Measurements from ENCODE around the gene ECHDC1. TPM values are rescaled to one million over a fixed set of nuclear protein-coding genes. Genes with fewer than 3 reads are reported as not detected.
"Not testable (repeated sequence)": the region's sequence is repeated elsewhere in the genome, so short reads cannot be mapped to it uniquely, and the experiment has no call there.

Gene ECHDC1
- polyA plus RNA-seq, 1 experiment = 60.7 TPM

GRCh38 chr6:127385668-127386430, 42.4 kb upstream of the ECHDC1 start:
- POLR2A ChIA-PET = no interaction called here
- Histone ChIP-seq H3K27me3 (ENCODE audit: control insufficient read depth, insufficient read depth, low read length) (no peaks in the 10 kb centered on the region), H3K27ac (ENCODE audit: low read depth, low read length) (no peak overlapping the region), H3K4me3 (ENCODE audit: low read depth, low read length) (no peak overlapping the region), H3K9me3 (ENCODE audit: control insufficient read depth, insufficient read depth, low read length) (no peaks in the 10 kb centered on the region)
- no peak for TF ChIP-seq CTCF (IDR thresholded peaks at IDR 0.05; ENCODE audit: low read depth, low read length)
- DNase-seq (ENCODE audit: low read depth, low spot score) = no peak
- CTCF ChIA-PET = interaction anchor here (1.5 kb wide), 1 partner anchor 35 kb away, joined by 5 read pairs; no protein-coding TSS in a partner anchor

GRCh38 chr6:127384848-127385247, 41.4 kb upstream of the ECHDC1 start:
- H3K4me3 ChIP-seq (ENCODE audit: low read depth, low read length); H3K27ac ChIP-seq (ENCODE audit: low read depth, low read length); DNase-seq (ENCODE audit: low read depth, low spot score); H3K27me3 ChIP-seq (ENCODE audit: control insufficient read depth, insufficient read depth, low read length); CTCF ChIA-PET; H3K9me3 ChIP-seq (ENCODE audit: control insufficient read depth, insufficient read depth, low read length): not testable (repeated sequence)
- POLR2A ChIA-PET = interaction anchor here (0.5 kb wide), 1 partner anchor 46 kb away, joined by 4 read pairs; no protein-coding TSS in a partner anchor

- DNase-seq (ENCODE audit: low read depth, low spot score) = no peak
- no peak for TF ChIP-seq CTCF (IDR thresholded peaks at IDR 0.05; ENCODE audit: low read depth, low read length)
- CTCF ChIA-PET = no interaction called here
- POLR2A ChIA-PET = no interaction called here
- no peak overlapping the region for H3K4me3 ChIP-seq (ENCODE audit: low read depth, low read length)
- H3K27me3 ChIP-seq (ENCODE audit: control insufficient read depth, insufficient read depth, low read length) = no peaks in the 10 kb centered on the region
- H3K9me3 ChIP-seq (ENCODE audit: control insufficient read depth, insufficient read depth, low read length) = no peaks in the 10 kb centered on the region
- H3K27ac ChIP-seq (ENCODE audit: low read depth, low read length) = no peak overlapping the region
Measured at GRCh38 chr6:127383988-127384387, 40.6 kb upstream of the ECHDC1 start.

- Histone ChIP-seq H3K27me3 (ENCODE audit: control insufficient read depth, insufficient read depth, low read length) (no peaks in the 10 kb centered on the region), H3K4me3 (ENCODE audit: low read depth, low read length) (no peak overlapping the region), H3K27ac (ENCODE audit: low read depth, low read length) (no peak overlapping the region), H3K9me3 (ENCODE audit: control insufficient read depth, insufficient read depth, low read length) (no peaks in the 10 kb centered on the region)
- CTCF ChIA-PET = interaction anchor here (1.4 kb wide), 1 partner anchor 38 kb away, joined by 3 read pairs; no protein-coding TSS in a partner anchor
- TF ChIP-seq CTCF (IDR thresholded peaks at IDR 0.05; ENCODE audit: low read depth, low read length) = no peak
- POLR2A ChIA-PET = no interaction called here
- no peak for DNase-seq (ENCODE audit: low read depth, low spot score)
Measured at GRCh38 chr6:127382413-127382812, 39.0 kb upstream of the ECHDC1 start.

- H3K9me3 ChIP-seq (ENCODE audit: control insufficient read depth, insufficient read depth, low read length) = no peaks in the 10 kb centered on the region
- POLR2A ChIA-PET = no interaction called here
- TF ChIP-seq CTCF (IDR thresholded peaks at IDR 0.05; ENCODE audit: low read depth, low read length) = no peak
- no peaks in the 10 kb centered on the region for H3K27me3 ChIP-seq (ENCODE audit: control insufficient read depth, insufficient read depth, low read length)
- CTCF ChIA-PET = no interaction called here
- DNase-seq (ENCODE audit: low read depth, low spot score) = no peak
- no peak overlapping the region for H3K4me3 ChIP-seq (ENCODE audit: low read depth, low read length)
- H3K27ac ChIP-seq (ENCODE audit: low read depth, low read length) = no peak overlapping the region
Measured at GRCh38 chr6:127381384-127381783, 38.0 kb upstream of the ECHDC1 start.

All from AG04450 (cell line).